Endothelial cell of umbilical vein (primary cell): ENCODE results near the gene CDC16. TPM values are rescaled to one million over a fixed set of nuclear protein-coding genes. Genes with fewer than 3 reads are reported as not detected.

ENCODE experiments used
- BruUV-seq: library from RNA; stranded (reverse); fragments of 400-500 nt; replicated peaks from 2 replicates; lab custom pipeline; 2021; lab: Mats Ljungman, UMichigan
- CTCF ChIA-PET: fragments of 300-600, 350-600 bp; sonication (Branson Sonifier 250); formaldehyde crosslinking; loops from one replicate; lab custom pipeline; 2021; ENCODE audit warnings: antibody characterized with exemption, inconsistent platforms; lab: Charles Lee
- POLR2A ChIA-PET: fragments of 300-600, 350-600 bp; sonication (Branson Sonifier 250); formaldehyde crosslinking; loops from one replicate; lab custom pipeline; 2021; ENCODE audit warnings: antibody characterized with exemption, inconsistent platforms; lab: Charles Lee
- DNase-seq: peaks from one replicate; pipeline ENCODE4 v3.0.0-alpha.2; 2011; ENCODE audit warnings: low read depth, low spot score
- FAIRE-seq: peaks from 2 replicates; lab custom pipeline; 2011; peaks lifted over from hg19 to GRCh38; lab: Jason Lieb, UNC
- H2AFZ ChIP-seq: 2 replicates; pipeline ENCODE4 v1.6.0; 2012; ENCODE audit warnings: low read depth, low read length, control low read depth, inconsistent platforms
- H3K27ac ChIP-seq: 2 replicates; pipeline ENCODE4 v1.5.1; 2011; ENCODE audit warnings: low read depth, mild to moderate bottlenecking, control low read depth, low read length, moderate library complexity; ENCODE audit not compliant: insufficient read depth
- H3K27me3 ChIP-seq, 2 experiments: 2 replicates each; pipeline versions ENCODE4 v1.6.0 to v1.6.1; 2011; ENCODE audit warnings: low read length in 2 of 2, mixed read lengths in 1 of 2; ENCODE audit not compliant: control insufficient read depth in 2 of 2, insufficient read depth in 2 of 2
- H3K36me3 ChIP-seq, 2 experiments: 2 replicates in 1 of 2; 3 replicates in 1 of 2; pipeline ENCODE4 v1.5.1; 2011; ENCODE audit warnings: low read length in 2 of 2, mild to moderate bottlenecking in 1 of 2, moderate library complexity in 1 of 2; ENCODE audit not compliant: control insufficient read depth in 2 of 2, insufficient read depth in 2 of 2; ENCODE audit errors: extremely low read depth in 1 of 2
- H3K4me1 ChIP-seq: 3 replicates; pipeline ENCODE4 v1.5.1; 2011; ENCODE audit warnings: mild to moderate bottlenecking, low read length; ENCODE audit not compliant: control insufficient read depth, insufficient read depth; ENCODE audit errors: extremely low read depth
- H3K4me2 ChIP-seq: 2 replicates; pipeline ENCODE4 v1.6.1; 2011; ENCODE audit warnings: low read length, control low read depth, mixed read lengths; ENCODE audit not compliant: insufficient read depth
- H3K4me3 ChIP-seq, 3 experiments: fragments of 200-600 bp in 1 of 3; sonication (generic), shearing (Covaris generic) in 1 of 3; replicated peaks in 1 of 3; 2 replicates each; pipeline ENCODE4 v1.5.1; 2011 to 2016; ENCODE audit warnings: control low read depth in 3 of 3, low read length in 3 of 3, mild to moderate bottlenecking in 2 of 3, inconsistent platforms in 1 of 3, low read depth in 1 of 3, moderate library complexity in 1 of 3; ENCODE audit not compliant: insufficient read depth in 1 of 3
- H3K79me2 ChIP-seq: 2 replicates; pipeline ENCODE4 v1.6.0; 2012; ENCODE audit warnings: low read length, inconsistent platforms; ENCODE audit not compliant: control insufficient read depth, insufficient read depth
- H3K9ac ChIP-seq: replicated peaks from 2 replicates; pipeline ENCODE3; 2011; ENCODE audit warnings: low read length, control low read depth; ENCODE audit not compliant: insufficient read depth; ENCODE audit errors: extremely low read depth
- H3K9me1 ChIP-seq: replicated peaks from 3 replicates; pipeline ENCODE4 v1.6.0; 2011; ENCODE audit warnings: mild to moderate bottlenecking, low read length; ENCODE audit not compliant: control insufficient read depth, insufficient read depth; ENCODE audit errors: extremely low read depth
- H3K9me3 ChIP-seq: replicated peaks from 2 replicates; pipeline ENCODE4 v1.5.1; 2012; ENCODE audit warnings: low read length, inconsistent platforms; ENCODE audit not compliant: control insufficient read depth, insufficient read depth
- H4K20me1 ChIP-seq: replicated peaks from 2 replicates; pipeline ENCODE3; 2011; ENCODE audit warnings: mild to moderate bottlenecking, low read length; ENCODE audit not compliant: control insufficient read depth, insufficient read depth; ENCODE audit errors: extremely low read depth
- EZH2 ChIP-seq: IDR thresholded peaks from 2 replicates; pipeline ENCODE4 v1.6.1; 2012; ENCODE audit warnings: borderline replicate concordance, low read depth, mild to moderate bottlenecking, moderate library complexity, low read length, inconsistent platforms; ENCODE audit not compliant: severe bottlenecking
- FOS ChIP-seq: IDR thresholded peaks from 2 replicates; pipeline ENCODE4 v1.6.1; 2011; ENCODE audit warnings: mild to moderate bottlenecking, low read length, moderate library complexity, borderline replicate concordance; ENCODE audit not compliant: insufficient read depth
- GATA2 ChIP-seq: IDR thresholded peaks from 2 replicates; pipeline ENCODE4 v1.7.0; 2011; ENCODE audit warnings: low read depth, mild to moderate bottlenecking, moderate library complexity, mixed read lengths, low read length; ENCODE audit not compliant: insufficient read length, insufficient read depth
- JUN ChIP-seq: IDR thresholded peaks from 2 replicates; pipeline ENCODE4 v1.6.1; 2011; ENCODE audit warnings: borderline replicate concordance, low read depth; ENCODE audit not compliant: insufficient read length, insufficient read depth
- MYC ChIP-seq: IDR thresholded peaks from one replicate; pipeline ENCODE4 v1.6.1; 2011; ENCODE audit warnings: mild to moderate bottlenecking, low read depth, low read length
- POLR2A ChIP-seq: IDR thresholded peaks from 2 replicates; pipeline ENCODE4 v1.6.1; 2012; ENCODE audit warnings: low read depth, mild to moderate bottlenecking, control low read depth, low read length
- POLR2AphosphoS5 ChIP-seq: IDR thresholded peaks from 2 replicates; pipeline ENCODE4 v1.6.1; 2012; ENCODE audit warnings: low read depth, mild to moderate bottlenecking, control low read depth, low read length, moderate library complexity; ENCODE audit not compliant: insufficient read depth
- dilution Hi-C: fragments of 300-500 bp; cut with MboI; formaldehyde crosslinking; loops from one replicate; pipeline ENCODE4 v1.15.0; 2019; ENCODE audit warnings: low sequenced_read_pairs; ENCODE audit not compliant: extremely low pct_ligation_motif_present
- intact Hi-C: fragments of 100-400 bp; cut with micrococcal nuclease; formaldehyde crosslinking; loops from one replicate; pipeline ENCODE4 v1.10.0; 2022
- polyA plus RNA-seq, 4 experiments: library from polyadenylated mRNA; depleted of rRNA in 3 of 4; stranded (reverse) in 3 of 4; unstranded in 1 of 4; fragments of >200 nt; gene quantifications; 2 replicates each; pipeline versions ENCODE4 v1.2.1 to v1.2.3, GENCODE V29; 2011 to 2012; ENCODE audit warnings: missing spikeins in 1 of 4
- total RNA-seq: library from RNA; stranded (reverse); gene quantifications from 2 replicates; pipeline ENCODE4 v1.2.3, GENCODE V29; 2021
- TF ChIP-seq, protein P1 (sequence below), 2 donors: IDR thresholded peaks; 1 replicate in 1 of 2; 2 replicates in 1 of 2; pipeline ENCODE4 v1.5.1; 2011; ENCODE audit warnings: low read length in 2 of 2, mild to moderate bottlenecking in 2 of 2, moderate library complexity in 2 of 2, control low read depth in 1 of 2, inconsistent platforms in 1 of 2, low read depth in 1 of 2; ENCODE audit not compliant: insufficient read depth in 1 of 2; ENCODE audit errors: extremely low read depth in 1 of 2
- TF ChIP-seq, protein P2 (sequence below): IDR thresholded peaks from 2 replicates; pipeline ENCODE4 v1.6.1; 2011; ENCODE audit not compliant: insufficient read depth, insufficient read length

CDC16 gene
- total and polyA plus RNA-seq, 2 donors (not counting 3 experiments of a cell fraction or from before 2014, with no cell fraction given) = 41.6 to 83.3 TPM

DNA sequence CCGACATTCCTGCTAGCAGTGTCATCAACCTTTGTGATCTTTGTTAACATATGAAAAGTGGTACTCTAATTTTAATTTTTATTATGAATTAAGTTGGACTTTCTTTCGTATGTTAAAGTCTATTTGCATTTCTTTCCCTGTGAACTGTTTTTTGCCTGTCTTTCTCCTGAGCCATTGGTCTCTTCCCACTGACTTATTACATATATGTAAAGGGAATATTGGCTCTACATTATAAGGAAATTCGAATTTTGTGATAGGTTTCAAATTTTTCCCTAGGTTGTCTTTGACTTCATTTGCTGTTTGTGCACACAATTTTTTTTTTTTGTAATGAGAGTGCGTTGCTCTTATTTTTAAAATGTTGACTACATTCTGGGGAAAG lies 442 bp upstream of the CDC16 start:
- no peak for FAIRE-seq
- no peaks in the 10 kb centered on the region for H4K20me1 ChIP-seq
- ChIA-PET POLR2A (no interaction called here), CTCF (no interaction called here)
- H3K9me3 ChIP-seq = no peaks in the 10 kb centered on the region
- TF ChIP-seq, protein P1, sequence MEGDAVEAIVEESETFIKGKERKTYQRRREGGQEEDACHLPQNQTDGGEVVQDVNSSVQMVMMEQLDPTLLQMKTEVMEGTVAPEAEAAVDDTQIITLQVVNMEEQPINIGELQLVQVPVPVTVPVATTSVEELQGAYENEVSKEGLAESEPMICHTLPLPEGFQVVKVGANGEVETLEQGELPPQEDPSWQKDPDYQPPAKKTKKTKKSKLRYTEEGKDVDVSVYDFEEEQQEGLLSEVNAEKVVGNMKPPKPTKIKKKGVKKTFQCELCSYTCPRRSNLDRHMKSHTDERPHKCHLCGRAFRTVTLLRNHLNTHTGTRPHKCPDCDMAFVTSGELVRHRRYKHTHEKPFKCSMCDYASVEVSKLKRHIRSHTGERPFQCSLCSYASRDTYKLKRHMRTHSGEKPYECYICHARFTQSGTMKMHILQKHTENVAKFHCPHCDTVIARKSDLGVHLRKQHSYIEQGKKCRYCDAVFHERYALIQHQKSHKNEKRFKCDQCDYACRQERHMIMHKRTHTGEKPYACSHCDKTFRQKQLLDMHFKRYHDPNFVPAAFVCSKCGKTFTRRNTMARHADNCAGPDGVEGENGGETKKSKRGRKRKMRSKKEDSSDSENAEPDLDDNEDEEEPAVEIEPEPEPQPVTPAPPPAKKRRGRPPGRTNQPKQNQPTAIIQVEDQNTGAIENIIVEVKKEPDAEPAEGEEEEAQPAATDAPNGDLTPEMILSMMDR (IDR thresholded peaks at IDR 0.05; ENCODE audit: extremely low read depth in 1 of 2, insufficient read depth in 1 of 2, low read depth in 1 of 2, low read length in 2 of 2) = no peak
- TF ChIP-seq EZH2 (no peak), FOS (no peak), MYC (no peak), JUN (no peak), GATA2 (no peak), POLR2AphosphoS5 (no peak), POLR2A (no peak)
- TF ChIP-seq, protein P2, sequence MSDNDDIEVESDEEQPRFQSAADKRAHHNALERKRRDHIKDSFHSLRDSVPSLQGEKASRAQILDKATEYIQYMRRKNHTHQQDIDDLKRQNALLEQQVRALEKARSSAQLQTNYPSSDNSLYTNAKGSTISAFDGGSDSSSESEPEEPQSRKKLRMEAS = no peak
- DNase-seq = no peak
- dilution Hi-C loops (no loop called here), intact Hi-C loops (loop anchor here (2.0 kb wide), 1 partner anchor 283 kb away; no protein-coding TSS in a partner anchor)
- H3K36me3 ChIP-seq = peaks cover 10 to 12% of the 10 kb centered on the region in 2 experiments
- H3K9ac ChIP-seq = no peak overlapping the region
- no peaks in the 10 kb centered on the region for H3K9me1 ChIP-seq
- H3K4me3 ChIP-seq = peak overlapping the region in 2 of 3 experiments; percentile 31 to 96
- peaks cover 25% of the 10 kb centered on the region for H3K79me2 ChIP-seq
- BruUV-seq = no TSS peak
- H2AFZ ChIP-seq = peak overlapping the region; percentile 95
- peaks cover 6% of the 10 kb centered on the region for H3K4me1 ChIP-seq
- H3K4me2 ChIP-seq = peak overlapping the region; percentile 38
- H3K27ac ChIP-seq = no peak overlapping the region
- peaks cover 20 to 26% of the 10 kb centered on the region in 2 experiments for H3K27me3 ChIP-seq
